Measurements from ENCODE around the gene AATK. TPM values are rescaled to one million over a fixed set of nuclear protein-coding genes. Genes with fewer than 3 reads are reported as not detected.

Gene AATK
- total and polyA plus RNA-seq, 11 donors, result 1.3 to 12.0 (median 9.3) TPM

- intact Hi-C loops (cut with DNase I), result no loop called here
- H3K27ac ChIP-seq, result no peak overlapping the region
- H3K27me3 ChIP-seq, result peaks cover 0 to 6% (median 0%) of the 10 kb centered on the region in 9 donors
- no peak for DNase-seq
- 91 to 96% (median 94%) methylated on average over 11 to 12 of the region's 12 CpGs for WGBS, 4 donors
- H3K36me3 ChIP-seq, result peaks cover 0 to 23% (median 0%) of the 10 kb centered on the region in 9 donors
- no peaks in the 10 kb centered on the region for H3K9me3 ChIP-seq
- H3K4me1 ChIP-seq, result no peaks in the 10 kb centered on the region
- H3K4me3 ChIP-seq, result no peak overlapping the region
- TF ChIP-seq CTCF (IDR thresholded peaks at IDR 0.05) (no peak), POLR2A (IDR thresholded peaks at IDR 0.05) (no peak)
- no peak for ATAC-seq
Measured at GRCh38 chr17:81188491-81188840, 22.4 kb upstream of the AATK start.

- TF ChIP-seq POLR2A (IDR thresholded peaks at IDR 0.05) (no peak), CTCF (IDR thresholded peaks at IDR 0.05) (no peak)
- Histone ChIP-seq H3K36me3 (peaks cover 0 to 19% (median 0%) of the 10 kb centered on the region in 9 donors), H3K27ac (no peak overlapping the region), H3K27me3 (peaks cover 0 to 6% (median 0%) of the 10 kb centered on the region in 9 donors), H3K4me1 (no peaks in the 10 kb centered on the region), H3K9me3 (no peaks in the 10 kb centered on the region), H3K4me3 (no peak overlapping the region)
- 88 to 90% (median 90%) methylated on average over 18 to 26 of the region's 26 CpGs for whole genome bisulfite sequencing, 4 donors
- ATAC-seq (no peak), DNase-seq (no peak)
- intact Hi-C loops (cut with DNase I), result no loop called here
Measured at GRCh38 chr17:81187586-81188490, 21.8 kb upstream of the AATK start.

- no peaks in the 10 kb centered on the region for H3K4me1 ChIP-seq
- no peak overlapping the region for H3K4me3 ChIP-seq
- intact Hi-C loops (cut with DNase I), result no loop called here
- WGBS, 4 donors, result 92 to 95% (median 92%) methylated on average over 11 of the region's 11 CpGs
- ATAC-seq, result no peak
- no peak for DNase-seq
- TF ChIP-seq CTCF (IDR thresholded peaks at IDR 0.05) (no peak), POLR2A (IDR thresholded peaks at IDR 0.05) (no peak)
- peaks cover 0 to 19% (median 0%) of the 10 kb centered on the region in 9 donors for H3K36me3 ChIP-seq
- H3K27me3 ChIP-seq, result peaks cover 0 to 6% (median 0%) of the 10 kb centered on the region in 9 donors
- no peaks in the 10 kb centered on the region for H3K9me3 ChIP-seq
- H3K27ac ChIP-seq, result no peak overlapping the region
Measured at GRCh38 chr17:81187120-81187519, 21.1 kb upstream of the AATK start.

GRCh38 chr17:81186203-81186602 is 20.2 kb upstream of the AATK start:
- H3K4me3 ChIP-seq, result no peak overlapping the region
- H3K27me3 ChIP-seq, result peaks cover 0 to 6% (median 0%) of the 10 kb centered on the region in 9 donors
- no peak overlapping the region for H3K27ac ChIP-seq
- ATAC-seq (no peak), DNase-seq (no peak)
- intact Hi-C loops (cut with DNase I), result no loop called here
- H3K4me1 ChIP-seq, result no peaks in the 10 kb centered on the region
- no peak for TF ChIP-seq CTCF (IDR thresholded peaks at IDR 0.05)
- H3K9me3 ChIP-seq, result no peaks in the 10 kb centered on the region
- 84 to 88% (median 86%) methylated on average over 4 to 7 of the region's 7 CpGs for WGBS, 4 donors
- H3K36me3 ChIP-seq, result peaks cover 0 to 14% (median 0%) of the 10 kb centered on the region in 9 donors
